ENCODE measurements around the gene TRPM3. TPM values are rescaled to one million over a fixed set of nuclear protein-coding genes. Genes with fewer than 3 reads are reported as not detected.

Gene TRPM3
- total RNA-seq, 4 donors from 2014 or later: 0.07 to 0.66 TPM; not detected in 2

- no peaks in the 10 kb centered on the region for H3K9me3 ChIP-seq
- no peak overlapping the region for H3K27ac ChIP-seq
- ATAC-seq (no peak), DNase-seq (no peak)
- H3K4me1 ChIP-seq: no peaks in the 10 kb centered on the region
- H3K36me3 ChIP-seq: no peaks in the 10 kb centered on the region
- in situ Hi-C loops (cut with MboI; ENCODE audit: low sequenced_read_pairs in 4 of 4): no loop called here
- intact Hi-C loops (cut with DNase I; ENCODE audit: low total_unique reads): no loop called here
- H3K4me3 ChIP-seq: no peak overlapping the region
- no peaks in the 10 kb centered on the region for H3K27me3 ChIP-seq
- TF ChIP-seq CTCF (IDR thresholded peaks at IDR 0.05 in 4 of 5, conservative IDR thresholded peaks at IDR 0.05 in 1 of 5) (no peak), POLR2A (IDR thresholded peaks at IDR 0.05) (no peak)
Observed at GRCh38 chr9:70526902-70527301, 594.5 kb downstream of the TRPM3 start.

GRCh38 chr9:70525519-70525918, 595.9 kb downstream of the TRPM3 start:
- TF ChIP-seq CTCF (IDR thresholded peaks at IDR 0.05 in 4 of 5, conservative IDR thresholded peaks at IDR 0.05 in 1 of 5) (no peak), POLR2A (IDR thresholded peaks at IDR 0.05) (no peak)
- Histone ChIP-seq H3K27ac (no peak overlapping the region), H3K9me3 (no peaks in the 10 kb centered on the region), H3K4me1 (no peaks in the 10 kb centered on the region), H3K36me3 (no peaks in the 10 kb centered on the region), H3K4me3 (no peak overlapping the region), H3K27me3 (no peaks in the 10 kb centered on the region)
- DNase-seq: no peak
- ATAC-seq: no peak
- in situ Hi-C loops (cut with MboI; ENCODE audit: low sequenced_read_pairs in 4 of 4) (no loop called here), intact Hi-C loops (cut with DNase I; ENCODE audit: low total_unique reads) (no loop called here)

GRCh38 chr9:70519912-70520724, 601.3 kb downstream of the TRPM3 start:
- intact Hi-C loops (cut with DNase I; ENCODE audit: low total_unique reads) (no loop called here), in situ Hi-C loops (cut with MboI; ENCODE audit: low sequenced_read_pairs in 4 of 4) (no loop called here)
- H3K27me3 ChIP-seq: no peaks in the 10 kb centered on the region
- no peak overlapping the region for H3K4me3 ChIP-seq
- no peak overlapping the region for H3K27ac ChIP-seq
- H3K36me3 ChIP-seq: no peaks in the 10 kb centered on the region
- peak in 1 of 2 donors; percentile 26 for ATAC-seq
- no peaks in the 10 kb centered on the region for H3K4me1 ChIP-seq
- DNase-seq: no peak
- H3K9me3 ChIP-seq: no peaks in the 10 kb centered on the region
- TF ChIP-seq CTCF (IDR thresholded peaks at IDR 0.05 in 4 of 5, conservative IDR thresholded peaks at IDR 0.05 in 1 of 5): no peak
- TF ChIP-seq POLR2A (IDR thresholded peaks at IDR 0.05): no peak

- H3K27ac ChIP-seq: no peak overlapping the region
- in situ Hi-C loops (cut with MboI; ENCODE audit: low sequenced_read_pairs in 4 of 4) (no loop called here), intact Hi-C loops (cut with DNase I; ENCODE audit: low total_unique reads) (no loop called here)
- DNase-seq (no peak), ATAC-seq (no peak)
- H3K4me1 ChIP-seq: no peaks in the 10 kb centered on the region
- H3K27me3 ChIP-seq: no peaks in the 10 kb centered on the region
- no peak overlapping the region for H3K4me3 ChIP-seq
- H3K36me3 ChIP-seq: no peaks in the 10 kb centered on the region
- H3K9me3 ChIP-seq: no peaks in the 10 kb centered on the region
- TF ChIP-seq POLR2A (IDR thresholded peaks at IDR 0.05) (no peak), CTCF (IDR thresholded peaks at IDR 0.05 in 4 of 5, conservative IDR thresholded peaks at IDR 0.05 in 1 of 5) (no peak)
Observed at GRCh38 chr9:70517926-70518610, 603.4 kb downstream of the TRPM3 start.

Data from gastrocnemius medialis (tissue), 4 donors.